Measurements from ENCODE around the gene NRBP1. TPM values are rescaled to one million over a fixed set of nuclear protein-coding genes. Genes with fewer than 3 reads are reported as not detected.

Gene NRBP1
- total RNA-seq, 2 experiments from 2014 or later = 60.0 to 63.3 TPM

- no peaks in the 10 kb centered on the region for H3K9me3 Mint-ChIP-seq
- DNase-seq = no peak
- no peaks in the 10 kb centered on the region for H3K27me3 Mint-ChIP-seq (ENCODE audit: low read depth)
- H3K36me3 Mint-ChIP-seq (ENCODE audit: low read depth) = peaks cover 7% of the 10 kb centered on the region
- peak overlapping the region; percentile 94 for H3K27ac Mint-ChIP-seq
- H3K4me1 Mint-ChIP-seq (ENCODE audit: low read depth) = peaks cover 25% of the 10 kb centered on the region
- CTCF ChIA-PET = interaction anchor here (4.2 kb wide), 1 partner anchor 19 kb away, joined by 35 read pairs; the partner anchor contains the start of gene PPM1G
- intact Hi-C loops (cut with micrococcal nuclease) = loop anchor here (1.0 to 2.0 kb wide), 10 partner anchors 19 to 378 kb away; partner anchors contain the start of genes ATRAID, CCDC121, EIF2B4 and GPN1
- H3K4me3 Mint-ChIP-seq = peak overlapping the region; percentile 98
Observed at GRCh38 chr2:27427863-27428212, 593 bp upstream of the NRBP1 start.

GRCh38 chr2:27428978-27429541, 629 bp downstream of the NRBP1 start:
- Mint-ChIP-seq H3K4me3 (peak overlapping the region; percentile 98), H3K9me3 (no peaks in the 10 kb centered on the region), H3K4me1 (ENCODE audit: low read depth) (peaks cover 31% of the 10 kb centered on the region), H3K27ac (peak overlapping the region; percentile 93), H3K36me3 (ENCODE audit: low read depth) (peaks cover 16% of the 10 kb centered on the region), H3K27me3 (ENCODE audit: low read depth) (no peaks in the 10 kb centered on the region)
- intact Hi-C loops (cut with micrococcal nuclease) = loop anchor here (1.0 to 2.0 kb wide), 11 partner anchors 20 to 379 kb away; partner anchors contain the start of genes ATRAID, CCDC121, EIF2B4 and GPN1
- CTCF ChIA-PET = interaction anchor here (1.8 to 4.2 kb wide), 5 partner anchors 20 to 253 kb away, joined by 4 to 35 read pairs (median 13); partner anchors contain the start of genes PPM1G and ZNF513
- peak; percentile 67 for DNase-seq

- intact Hi-C loops (cut with micrococcal nuclease) = loop anchor here (2.0 kb wide), 1 partner anchor 51 kb away; the partner anchor contains the start of gene ZNF513
- CTCF ChIA-PET = interaction anchor here (1.1 to 4.2 kb wide), 9 partner anchors 10 to 251 kb away, joined by 4 to 35 read pairs (median 8); partner anchors contain the start of genes EIF2B4, PPM1G, SNX17 and ZNF513
- peak; percentile 63 for DNase-seq
- peaks cover 31% of the 10 kb centered on the region for H3K4me1 Mint-ChIP-seq (ENCODE audit: low read depth)
- H3K4me3 Mint-ChIP-seq = peak overlapping the region; percentile 44
- no peaks in the 10 kb centered on the region for H3K27me3 Mint-ChIP-seq (ENCODE audit: low read depth)
- H3K27ac Mint-ChIP-seq = peak overlapping the region; percentile 93
- no peaks in the 10 kb centered on the region for H3K9me3 Mint-ChIP-seq
- H3K36me3 Mint-ChIP-seq (ENCODE audit: low read depth) = peaks cover 17% of the 10 kb centered on the region
Observed at GRCh38 chr2:27431395-27431794, 3.0 kb downstream of the NRBP1 start.

- intact Hi-C loops (cut with micrococcal nuclease) = no loop called here
- DNase-seq = no peak
- H3K27ac Mint-ChIP-seq = no peak overlapping the region
Observed at GRCh38 chr2:27435628-27436027, 7.2 kb downstream of the NRBP1 start.

GRCh38 chr2:27441226-27441926, 12.9 kb downstream of the NRBP1 start:
- Mint-ChIP-seq H3K4me3 (no peak overlapping the region), H3K9me3 (no peaks in the 10 kb centered on the region), H3K4me1 (ENCODE audit: low read depth) (peaks cover 8% of the 10 kb centered on the region), H3K27ac (no peak overlapping the region), H3K27me3 (ENCODE audit: low read depth) (no peaks in the 10 kb centered on the region), H3K36me3 (ENCODE audit: low read depth) (peaks cover 28% of the 10 kb centered on the region)
- CTCF ChIA-PET = interaction anchor here (1.0 kb wide), 1 partner anchor 9 kb away, joined by 5 read pairs; no protein-coding TSS in a partner anchor
- intact Hi-C loops (cut with micrococcal nuclease) = no loop called here
- DNase-seq = no peak

More at GRCh38 chr2:27435628-27436027, 7.2 kb downstream of the NRBP1 start:
- Mint-ChIP-seq H3K9me3 (no peaks in the 10 kb centered on the region), H3K27me3 (ENCODE audit: low read depth) (no peaks in the 10 kb centered on the region), H3K36me3 (ENCODE audit: low read depth) (peaks cover 26% of the 10 kb centered on the region), H3K4me3 (no peak overlapping the region), H3K4me1 (ENCODE audit: low read depth) (peaks cover 19% of the 10 kb centered on the region)
- CTCF ChIA-PET = interaction anchor here (1.5 kb wide), 1 partner anchor 248 kb away, joined by 4 read pairs; no protein-coding TSS in a partner anchor

GRCh38 chr2:27441958-27442919, 13.8 kb downstream of the NRBP1 start, which contains the start of gene KRTCAP3:
TSS of gene KRTCAP3 (plus strand) at chr2:27442381. CDS start at chr2:27442413, 32 bp downstream.
- H3K27me3 Mint-ChIP-seq (ENCODE audit: low read depth) = no peaks in the 10 kb centered on the region
- CTCF ChIA-PET = interaction anchor here (1.0 kb wide), 1 partner anchor 10 kb away, joined by 5 read pairs; no protein-coding TSS in a partner anchor
- H3K27ac Mint-ChIP-seq = no peak within 1 kb of the TSS
- no peaks in the 10 kb centered on the region for H3K9me3 Mint-ChIP-seq
- H3K4me1 Mint-ChIP-seq (ENCODE audit: low read depth) = peaks cover 8% of the 10 kb centered on the region
- DNase-seq = peak; percentile 24
- intact Hi-C loops (cut with micrococcal nuclease) = no loop called here
- peaks cover 29% of the 10 kb centered on the region for H3K36me3 Mint-ChIP-seq (ENCODE audit: low read depth)
- no peak within 1 kb of the TSS for H3K4me3 Mint-ChIP-seq

GRCh38 chr2:27442920-27443282, 14.5 kb downstream of the NRBP1 start:
- H3K4me1 Mint-ChIP-seq (ENCODE audit: low read depth) = peaks cover 8% of the 10 kb centered on the region
- H3K4me3 Mint-ChIP-seq = no peak overlapping the region
- H3K27ac Mint-ChIP-seq = no peak overlapping the region
- no peak for DNase-seq
- no peaks in the 10 kb centered on the region for H3K9me3 Mint-ChIP-seq
- H3K27me3 Mint-ChIP-seq (ENCODE audit: low read depth) = no peaks in the 10 kb centered on the region
- peaks cover 28% of the 10 kb centered on the region for H3K36me3 Mint-ChIP-seq (ENCODE audit: low read depth)
- CTCF ChIA-PET = no interaction called here
- intact Hi-C loops (cut with micrococcal nuclease) = no loop called here

GRCh38 chr2:27445155-27445554, 16.7 kb downstream of the NRBP1 start:
- Mint-ChIP-seq H3K4me1 (ENCODE audit: low read depth) (peaks cover 8% of the 10 kb centered on the region), H3K27ac (no peak overlapping the region), H3K36me3 (ENCODE audit: low read depth) (peaks cover 23% of the 10 kb centered on the region), H3K27me3 (ENCODE audit: low read depth) (no peaks in the 10 kb centered on the region), H3K4me3 (no peak overlapping the region), H3K9me3 (no peaks in the 10 kb centered on the region)
- CTCF ChIA-PET = interaction anchor here (1.8 kb wide), 1 partner anchor 238 kb away, joined by 12 read pairs; no protein-coding TSS in a partner anchor
- intact Hi-C loops (cut with micrococcal nuclease) = no loop called here
- DNase-seq = no peak

GRCh38 chr2:27445615-27446014, 17.2 kb downstream of the NRBP1 start:
- H3K4me1 Mint-ChIP-seq (ENCODE audit: low read depth) = peaks cover 8% of the 10 kb centered on the region
- no peaks in the 10 kb centered on the region for H3K27me3 Mint-ChIP-seq (ENCODE audit: low read depth)
- intact Hi-C loops (cut with micrococcal nuclease) = no loop called here
- H3K27ac Mint-ChIP-seq = no peak overlapping the region
- H3K9me3 Mint-ChIP-seq = no peaks in the 10 kb centered on the region
- DNase-seq = no peak
- H3K4me3 Mint-ChIP-seq = no peak overlapping the region
- CTCF ChIA-PET = interaction anchor here (1.8 kb wide), 1 partner anchor 238 kb away, joined by 12 read pairs; no protein-coding TSS in a partner anchor
- H3K36me3 Mint-ChIP-seq (ENCODE audit: low read depth) = peaks cover 18% of the 10 kb centered on the region

GRCh38 chr2:27446057-27446456, 17.6 kb downstream of the NRBP1 start:
- CTCF ChIA-PET = interaction anchor here (1.8 kb wide), 1 partner anchor 237 kb away, joined by 12 read pairs; no protein-coding TSS in a partner anchor
- H3K4me3 Mint-ChIP-seq = no peak overlapping the region
- no peaks in the 10 kb centered on the region for H3K27me3 Mint-ChIP-seq (ENCODE audit: low read depth)
- DNase-seq = peak; percentile 55
- peaks cover 9% of the 10 kb centered on the region for H3K4me1 Mint-ChIP-seq (ENCODE audit: low read depth)
- no peaks in the 10 kb centered on the region for H3K9me3 Mint-ChIP-seq
- peaks cover 15% of the 10 kb centered on the region for H3K36me3 Mint-ChIP-seq (ENCODE audit: low read depth)
- peak overlapping the region; percentile 47 for H3K27ac Mint-ChIP-seq
- intact Hi-C loops (cut with micrococcal nuclease) = no loop called here

GRCh38 chr2:27448381-27448780, 19.9 kb downstream of the NRBP1 start:
- Mint-ChIP-seq H3K4me1 (ENCODE audit: low read depth) (peaks cover 11% of the 10 kb centered on the region), H3K27ac (no peak overlapping the region), H3K36me3 (ENCODE audit: low read depth) (peaks cover 5% of the 10 kb centered on the region), H3K9me3 (no peaks in the 10 kb centered on the region), H3K4me3 (no peak overlapping the region), H3K27me3 (ENCODE audit: low read depth) (no peaks in the 10 kb centered on the region)
- CTCF ChIA-PET = interaction anchor here (1.1 to 2.6 kb wide), 3 partner anchors 18 to 144 kb away, joined by 3 to 8 read pairs (median 3); no protein-coding TSS in a partner anchor
- no peak for DNase-seq
- intact Hi-C loops (cut with micrococcal nuclease) = no loop called here

Data from activated naive CD4-positive, alpha-beta T cell treated with anti-CD3 and anti-CD28 coated beads for 36 hours (primary cell).